GM12875 (cell line): Measurements from ENCODE around the gene SIPA1L3.
"Not testable (repeated sequence)": the region's sequence is repeated elsewhere in the genome, so short reads cannot be mapped to it uniquely, and the experiment has no call there.

Experiments
- H3K4me3 ChIP-seq: one replicate; pipeline ENCODE4 v1.5.1; 2011; ENCODE audit warnings: low read depth, low read length, control low read depth
- CTCF ChIP-seq: IDR thresholded peaks from 2 replicates; pipeline ENCODE4 v1.5.1; 2011; ENCODE audit warnings: low read depth, mild to moderate bottlenecking, control low read depth, inconsistent platforms, low read length, moderate library complexity, borderline replicate concordance; ENCODE audit not compliant: insufficient read depth

Gene SIPA1L3

GRCh38 chr19:38221919-38222830 lies 315.2 kb downstream of the SIPA1L3 start:
- no peak for TF ChIP-seq CTCF
- no peak overlapping the region for H3K4me3 ChIP-seq

- TF ChIP-seq CTCF: no peak
- H3K4me3 ChIP-seq: no peak overlapping the region
Observed at GRCh38 chr19:38223119-38223523, 316.1 kb downstream of the SIPA1L3 start.

- TF ChIP-seq CTCF: no peak
- H3K4me3 ChIP-seq: peak overlapping the region; percentile 48
Observed at GRCh38 chr19:38223617-38224013, 316.6 kb downstream of the SIPA1L3 start.

GRCh38 chr19:38224014-38224862 lies 317.2 kb downstream of the SIPA1L3 start, which contains the start of gene DPF1:
DPF1 (minus strand) TSS chr19:38224222; CDS start chr19:38224142, 80 bp downstream.
- TF ChIP-seq CTCF: peak; percentile 43; the same call in 1 of the 2 replicates
- peak within 1 kb of the TSS; percentile 48 for H3K4me3 ChIP-seq

- not testable (repeated sequence) for H3K4me3 ChIP-seq
Observed at GRCh38 chr19:38224863-38225218, 317.8 kb downstream of the SIPA1L3 start.

GRCh38 chr19:38227287-38228004 lies 320.4 kb downstream of the SIPA1L3 start:
- TF ChIP-seq CTCF: no peak
- H3K4me3 ChIP-seq: no peak overlapping the region

- no peak for TF ChIP-seq CTCF
- H3K4me3 ChIP-seq: no peak overlapping the region
Observed at GRCh38 chr19:38228005-38228377, 321.0 kb downstream of the SIPA1L3 start.
